ENCODE measurements around the gene ECM1. TPM values are rescaled to one million over a fixed set of nuclear protein-coding genes. Genes with fewer than 3 reads are reported as not detected.

ECM1 gene
- total and polyA plus RNA-seq, 3 experiments from 2014 or later = 0.09 to 1.5 (median 1.3) TPM

GRCh38 chr1:150553392-150554085 is 45.6 kb downstream of the ECM1 start:
- CTCF ChIA-PET = interaction anchor here (2.8 kb wide), 1 partner anchor 67 kb away, joined by 9 read pairs; no protein-coding TSS in a partner anchor

DNA sequence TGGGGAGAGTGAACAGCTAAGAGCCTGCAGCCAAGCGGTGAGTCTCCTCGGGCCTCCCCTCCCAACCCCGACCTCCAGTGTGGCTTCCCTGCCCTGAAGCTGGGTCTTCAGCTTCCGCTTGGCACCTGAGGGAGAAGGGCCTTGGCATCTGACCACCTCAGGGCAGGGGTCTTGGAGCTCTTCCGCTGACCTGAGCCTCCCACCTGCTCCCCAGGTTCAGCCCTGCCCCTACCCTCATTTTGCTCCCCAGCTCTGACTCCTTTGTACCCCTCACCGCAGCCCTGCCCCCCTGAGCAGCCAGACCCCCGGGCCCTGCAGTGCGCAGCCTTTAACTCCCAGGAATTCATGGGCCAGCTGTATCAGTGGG is 46.2 kb downstream of the ECM1 start:
- Mint-ChIP-seq H3K9me3 (no peaks in the 10 kb centered on the region), H3K27me3 (peaks cover 4 to 6% of the 10 kb centered on the region in 2 donors), H3K36me3 (peaks cover 0 to 11% (median 4%) of the 10 kb centered on the region in 3 donors), H3K4me3 (no peak overlapping the region), H3K27ac (no peak overlapping the region), H3K4me1 (peaks cover 11 to 31% (median 12%) of the 10 kb centered on the region in 3 donors)
- Histone ChIP-seq H3K4me1 (ENCODE audit: insufficient read depth, low read length) (peaks cover 4% of the 10 kb centered on the region), H3K27me3 (ENCODE audit: insufficient read depth, low read length, poor library complexity, severe bottlenecking) (no peaks in the 10 kb centered on the region), H3K4me3 (ENCODE audit: low read length) (no peak overlapping the region), H3K36me3 (ENCODE audit: insufficient read depth, low read length) (no peaks in the 10 kb centered on the region), H3K27ac (ENCODE audit: low read depth, low read length) (no peak overlapping the region), H3K9me3 (ENCODE audit: low read length) (no peaks in the 10 kb centered on the region)
- DNase-seq = no peak
- ChIA-PET CTCF (interaction anchor here (2.8 kb wide), 1 partner anchor 67 kb away, joined by 9 read pairs; no protein-coding TSS in a partner anchor), POLR2A (interaction anchor here (0.6 kb wide), 1 partner anchor 74 kb away, joined by 3 read pairs; no protein-coding TSS in a partner anchor)

More at GRCh38 chr1:150553392-150554085, 45.6 kb downstream of the ECM1 start:
- Histone ChIP-seq H3K27ac (ENCODE audit: low read depth, low read length) (peak overlapping the region; percentile 41), H3K4me1 (ENCODE audit: insufficient read depth, low read length) (peaks cover 5% of the 10 kb centered on the region), H3K27me3 (ENCODE audit: insufficient read depth, low read length, poor library complexity, severe bottlenecking) (no peaks in the 10 kb centered on the region), H3K4me3 (ENCODE audit: low read length) (no peak overlapping the region), H3K9me3 (ENCODE audit: low read length) (no peaks in the 10 kb centered on the region), H3K36me3 (ENCODE audit: insufficient read depth, low read length) (no peaks in the 10 kb centered on the region)
- Mint-ChIP-seq H3K4me1 (peaks cover 13 to 32% (median 13%) of the 10 kb centered on the region in 3 donors), H3K9me3 (no peaks in the 10 kb centered on the region), H3K27ac (no peak overlapping the region), H3K4me3 (no peak overlapping the region), H3K27me3 (peaks cover 5 to 7% of the 10 kb centered on the region in 2 donors), H3K36me3 (peaks cover 0 to 11% (median 4%) of the 10 kb centered on the region in 3 donors)
- POLR2A ChIA-PET = interaction anchor here (1.1 kb wide), 1 partner anchor 10 kb away, joined by 3 read pairs; no protein-coding TSS in a partner anchor
- no peak for DNase-seq

- no peaks in the 10 kb centered on the region for H3K9me3 ChIP-seq (ENCODE audit: low read length)
- DNase-seq = no peak
- ChIA-PET POLR2A (no interaction called here), CTCF (interaction anchor here (0.6 to 1.3 kb wide), 3 partner anchors 23 to 205 kb away, joined by 3 to 4 read pairs (median 3); no protein-coding TSS in a partner anchor)
- H3K4me1 ChIP-seq (ENCODE audit: insufficient read depth, low read length) = peaks cover 14% of the 10 kb centered on the region
- no peaks in the 10 kb centered on the region for H3K36me3 ChIP-seq (ENCODE audit: insufficient read depth, low read length)
- Mint-ChIP-seq H3K4me1 (peaks cover 16 to 34% (median 19%) of the 10 kb centered on the region in 3 donors), H3K9me3 (no peaks in the 10 kb centered on the region), H3K27ac (peak overlapping the region in 2 of 8 donors; percentile 29 to 87), H3K4me3 (no peak overlapping the region), H3K36me3 (peaks cover 0 to 11% (median 4%) of the 10 kb centered on the region in 3 donors), H3K27me3 (peaks cover 0 to 6% of the 10 kb centered on the region in 2 donors)
- no peaks in the 10 kb centered on the region for H3K27me3 ChIP-seq (ENCODE audit: insufficient read depth, low read length, poor library complexity, severe bottlenecking)
- no peak overlapping the region for H3K4me3 ChIP-seq (ENCODE audit: low read length)
- no peak overlapping the region for H3K27ac ChIP-seq (ENCODE audit: low read depth, low read length)
These were observed 47.5 kb downstream of the ECM1 start for GRCh38 chr1:150555198-150555970.

DNA sequence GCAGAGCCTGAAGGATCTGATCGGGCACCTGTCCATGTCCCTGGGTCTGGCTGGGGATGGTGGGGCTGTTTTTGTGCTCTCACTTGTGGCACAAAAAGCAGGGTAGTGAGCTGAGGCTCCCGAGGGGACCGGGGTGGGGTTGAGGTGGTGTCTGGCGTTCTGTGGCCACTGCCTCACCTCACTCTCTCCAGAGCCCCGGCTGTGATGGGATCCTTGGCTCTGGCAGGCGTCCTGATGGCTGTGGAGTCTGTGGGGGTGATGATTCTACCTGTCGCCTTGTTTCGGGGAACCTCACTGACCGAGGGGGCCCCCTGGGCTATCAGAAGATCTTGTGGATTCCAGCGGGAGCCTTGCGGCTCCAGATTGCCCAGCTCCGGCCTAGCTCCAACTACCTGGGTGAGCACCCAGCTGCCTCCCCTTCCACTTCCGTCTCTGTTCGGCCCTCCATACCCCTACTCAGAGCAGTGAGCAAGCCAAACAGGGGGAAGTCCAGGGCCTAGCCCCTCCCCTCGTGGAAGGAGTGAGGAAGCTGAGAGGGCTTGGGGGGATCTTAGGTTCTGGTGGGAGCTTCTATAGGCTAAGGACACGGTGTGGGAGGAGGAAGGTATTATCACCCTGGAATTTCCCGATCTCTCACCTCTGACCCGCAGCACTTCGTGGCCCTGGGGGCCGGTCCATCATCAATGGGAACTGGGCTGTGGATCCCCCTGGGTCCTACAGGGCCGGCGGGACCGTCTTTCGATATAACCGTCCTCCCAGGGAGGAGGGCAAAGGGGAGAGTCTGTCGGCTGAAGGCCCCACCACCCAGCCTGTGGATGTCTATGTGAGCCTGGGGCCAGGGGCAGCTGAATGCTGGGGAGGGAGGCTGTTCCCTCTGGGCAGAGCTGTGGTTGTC is 48.3 kb downstream of the ECM1 start:
- no peaks in the 10 kb centered on the region for H3K36me3 ChIP-seq (ENCODE audit: insufficient read depth, low read length)
- Mint-ChIP-seq H3K4me3 (peak overlapping the region in 2 of 7 donors; percentile 50 to 66), H3K27me3 (peaks cover 0 to 3% of the 10 kb centered on the region in 2 donors), H3K9me3 (no peaks in the 10 kb centered on the region), H3K36me3 (peaks cover 0 to 11% (median 4%) of the 10 kb centered on the region in 3 donors), H3K27ac (peak overlapping the region in 2 of 8 donors; percentile 1 to 33), H3K4me1 (peaks cover 22 to 36% (median 24%) of the 10 kb centered on the region in 3 donors)
- ChIA-PET CTCF (interaction anchor here (1.0 to 1.3 kb wide), 2 partner anchors 22 to 37 kb away, joined by 3 to 4 read pairs; no protein-coding TSS in a partner anchor), POLR2A (no interaction called here)
- no peaks in the 10 kb centered on the region for H3K27me3 ChIP-seq (ENCODE audit: insufficient read depth, low read length, poor library complexity, severe bottlenecking)
- H3K27ac ChIP-seq (ENCODE audit: low read depth, low read length) = no peak overlapping the region
- H3K9me3 ChIP-seq (ENCODE audit: low read length) = no peaks in the 10 kb centered on the region
- DNase-seq = no peak
- peaks cover 17% of the 10 kb centered on the region for H3K4me1 ChIP-seq (ENCODE audit: insufficient read depth, low read length)
- no peak overlapping the region for H3K4me3 ChIP-seq (ENCODE audit: low read length)

DNA sequence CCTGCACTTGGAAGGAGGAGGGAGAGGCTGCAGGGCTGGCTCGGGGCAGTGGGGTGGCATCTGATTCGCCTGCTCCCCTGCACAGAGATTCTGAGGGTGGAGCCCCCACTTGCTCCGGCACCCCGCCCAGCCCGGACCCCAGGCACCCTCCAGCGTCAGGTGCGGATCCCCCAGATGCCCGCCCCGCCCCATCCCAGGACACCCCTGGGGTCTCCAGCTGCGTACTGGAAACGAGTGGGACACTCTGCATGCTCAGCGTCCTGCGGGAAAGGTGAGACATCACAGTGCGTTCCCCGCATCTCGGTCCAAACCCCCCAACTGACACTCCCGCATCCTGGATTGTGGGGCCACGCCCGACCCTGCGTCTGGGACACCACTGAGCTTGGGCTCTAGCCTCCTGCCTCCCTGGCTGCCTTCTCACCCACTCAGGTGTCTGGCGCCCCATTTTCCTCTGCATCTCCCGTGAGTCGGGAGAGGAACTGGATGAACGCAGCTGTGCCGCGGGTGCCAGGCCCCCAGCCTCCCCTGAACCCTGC is 49.2 kb downstream of the ECM1 start:
- Mint-ChIP-seq H3K36me3 (peaks cover 0 to 13% (median 4%) of the 10 kb centered on the region in 3 donors), H3K4me1 (peaks cover 20 to 33% (median 25%) of the 10 kb centered on the region in 3 donors), H3K27ac (no peak overlapping the region), H3K4me3 (no peak overlapping the region), H3K9me3 (no peaks in the 10 kb centered on the region), H3K27me3 (peaks cover 0 to 3% of the 10 kb centered on the region in 2 donors)
- H3K9me3 ChIP-seq (ENCODE audit: low read length) = no peaks in the 10 kb centered on the region
- ChIA-PET POLR2A (no interaction called here), CTCF (interaction anchor here (1.8 to 8.7 kb wide), 3 partner anchors 7 to 62 kb away, joined by 4 to 244 read pairs (median 40); partner anchors contain the start of gene ADAMTSL4)
- H3K27me3 ChIP-seq (ENCODE audit: insufficient read depth, low read length, poor library complexity, severe bottlenecking) = no peaks in the 10 kb centered on the region
- DNase-seq = no peak
- H3K36me3 ChIP-seq (ENCODE audit: insufficient read depth, low read length) = no peaks in the 10 kb centered on the region
- H3K27ac ChIP-seq (ENCODE audit: low read depth, low read length) = no peak overlapping the region
- peaks cover 16% of the 10 kb centered on the region for H3K4me1 ChIP-seq (ENCODE audit: insufficient read depth, low read length)
- no peak overlapping the region for H3K4me3 ChIP-seq (ENCODE audit: low read length)

DNA sequence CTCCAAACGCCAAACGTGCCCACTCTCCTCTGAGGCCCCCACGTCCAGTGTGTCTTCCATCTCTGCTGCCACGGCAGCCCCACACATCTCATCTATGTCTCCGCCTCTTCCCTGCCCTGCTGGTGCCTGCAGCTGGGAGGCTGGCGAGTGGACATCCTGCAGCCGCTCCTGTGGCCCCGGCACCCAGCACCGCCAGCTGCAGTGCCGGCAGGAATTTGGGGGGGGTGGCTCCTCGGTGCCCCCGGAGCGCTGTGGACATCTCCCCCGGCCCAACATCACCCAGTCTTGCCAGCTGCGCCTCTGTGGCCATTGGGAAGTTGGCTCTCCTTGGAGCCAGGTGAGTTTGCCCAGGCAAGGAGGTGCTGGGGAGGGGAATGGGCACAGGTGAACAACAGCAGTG is 49.9 kb downstream of the ECM1 start:
- no peaks in the 10 kb centered on the region for H3K9me3 Mint-ChIP-seq
- H3K9me3 ChIP-seq (ENCODE audit: low read length) = no peaks in the 10 kb centered on the region
- no peak for DNase-seq
- H3K27me3 Mint-ChIP-seq = peaks cover 0 to 3% of the 10 kb centered on the region in 2 donors
- peaks cover 0 to 14% (median 4%) of the 10 kb centered on the region in 3 donors for H3K36me3 Mint-ChIP-seq
- CTCF ChIA-PET = interaction anchor here (1.8 to 9.1 kb wide), 5 partner anchors 8 to 70 kb away, joined by 4 to 325 read pairs (median 77); partner anchors contain the start of genes ADAMTSL4, ENSA and MCL1
- H3K27me3 ChIP-seq (ENCODE audit: insufficient read depth, low read length, poor library complexity, severe bottlenecking) = no peaks in the 10 kb centered on the region
- no peak overlapping the region for H3K4me3 ChIP-seq (ENCODE audit: low read length)
- no peak overlapping the region for H3K4me3 Mint-ChIP-seq
- POLR2A ChIA-PET = interaction anchor here (11.0 kb wide), 1 partner anchor 18 kb away, joined by 486 read pairs; the partner anchor contains the start of gene MCL1
- peaks cover 23% of the 10 kb centered on the region for H3K4me1 ChIP-seq (ENCODE audit: insufficient read depth, low read length)
- peaks cover 25 to 35% (median 28%) of the 10 kb centered on the region in 3 donors for H3K4me1 Mint-ChIP-seq
- H3K36me3 ChIP-seq (ENCODE audit: insufficient read depth, low read length) = no peaks in the 10 kb centered on the region
- H3K27ac ChIP-seq (ENCODE audit: low read depth, low read length) = no peak overlapping the region
- no peak overlapping the region for H3K27ac Mint-ChIP-seq

GRCh38 chr1:150558303-150558704 is 50.4 kb downstream of the ECM1 start:
- POLR2A ChIA-PET = interaction anchor here (11.0 kb wide), 1 partner anchor 18 kb away, joined by 486 read pairs; the partner anchor contains the start of gene MCL1
- Histone ChIP-seq H3K9me3 (ENCODE audit: low read length) (no peaks in the 10 kb centered on the region), H3K27me3 (ENCODE audit: insufficient read depth, low read length, poor library complexity, severe bottlenecking) (no peaks in the 10 kb centered on the region), H3K4me3 (ENCODE audit: low read length) (no peak overlapping the region), H3K4me1 (ENCODE audit: insufficient read depth, low read length) (peaks cover 28% of the 10 kb centered on the region), H3K27ac (ENCODE audit: low read depth, low read length) (no peak overlapping the region), H3K36me3 (ENCODE audit: insufficient read depth, low read length) (no peaks in the 10 kb centered on the region)
- DNase-seq = no peak
- Mint-ChIP-seq H3K4me1 (peaks cover 30 to 40% (median 32%) of the 10 kb centered on the region in 3 donors), H3K4me3 (no peak overlapping the region), H3K9me3 (no peaks in the 10 kb centered on the region), H3K27ac (no peak overlapping the region), H3K27me3 (peaks cover 0 to 3% of the 10 kb centered on the region in 2 donors), H3K36me3 (peaks cover 0 to 14% (median 4%) of the 10 kb centered on the region in 3 donors)
- CTCF ChIA-PET = interaction anchor here (1.8 to 9.1 kb wide), 6 partner anchors 8 to 69 kb away, joined by 4 to 325 read pairs (median 58); partner anchors contain the start of genes ADAMTSL4, ENSA and MCL1

Measured in CD8-positive, alpha-beta memory T cell (primary cell).